ENCODE measurements around the gene ZMYND8.

Gene ZMYND8

DNA sequence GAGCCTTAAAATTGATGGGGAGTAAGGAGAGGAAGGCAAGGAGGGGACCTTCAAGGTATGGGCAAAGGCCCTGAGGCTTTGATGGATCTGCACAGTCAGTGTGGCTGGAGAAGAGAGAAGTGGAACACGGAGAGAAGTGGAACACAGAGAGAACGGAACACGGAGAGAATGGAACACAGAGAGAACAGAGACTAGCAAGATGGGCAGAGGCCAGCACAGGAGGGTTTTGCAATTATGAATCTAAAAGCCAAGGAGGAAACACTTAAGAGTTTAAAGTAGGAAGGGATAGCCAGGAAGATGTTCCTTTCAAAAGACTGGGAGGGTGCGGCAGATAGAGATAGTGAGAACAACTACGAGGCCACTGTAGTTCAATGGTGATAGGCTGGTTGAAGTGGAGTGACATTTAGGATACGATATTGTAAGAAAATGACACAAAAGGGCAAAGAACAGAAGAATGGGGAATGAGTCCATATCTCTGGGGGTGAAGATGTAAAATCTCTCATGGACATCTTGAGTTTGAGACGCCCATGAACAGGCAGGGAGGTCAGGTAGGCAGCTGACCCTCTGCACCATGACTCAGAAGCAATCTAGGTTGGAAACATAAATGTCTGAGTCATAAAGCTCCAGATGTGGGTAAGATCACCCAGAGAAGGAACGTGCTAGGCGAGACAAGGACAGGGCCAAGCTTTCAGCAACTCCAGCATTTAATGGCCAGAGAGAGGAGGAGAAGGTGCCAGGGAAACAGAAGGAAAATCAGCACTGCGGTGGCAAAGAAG is 25.4 kb downstream of the ZMYND8 start:
- no peak for DNase-seq

DNA sequence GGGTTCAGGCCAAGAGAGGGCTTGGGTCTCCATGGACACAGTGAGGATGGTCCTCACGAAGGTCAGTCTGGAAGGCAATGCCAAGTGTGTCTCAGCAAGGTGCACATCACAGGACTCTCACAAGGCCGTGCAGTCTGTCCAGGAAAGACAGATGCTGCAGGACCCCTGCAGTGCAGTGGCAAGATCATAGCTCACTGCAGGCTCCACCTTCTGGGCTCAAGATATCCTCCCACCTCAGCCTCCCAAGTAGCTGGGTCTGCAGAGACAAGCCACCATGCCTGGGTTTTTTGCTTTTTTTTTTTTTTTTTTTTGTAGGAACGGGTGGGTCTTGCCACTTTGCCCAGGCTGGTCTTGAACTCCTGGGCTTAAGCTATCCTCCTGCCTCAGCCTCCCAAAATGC is 26.4 kb downstream of the ZMYND8 start:
- DNase-seq: no peak

DNA sequence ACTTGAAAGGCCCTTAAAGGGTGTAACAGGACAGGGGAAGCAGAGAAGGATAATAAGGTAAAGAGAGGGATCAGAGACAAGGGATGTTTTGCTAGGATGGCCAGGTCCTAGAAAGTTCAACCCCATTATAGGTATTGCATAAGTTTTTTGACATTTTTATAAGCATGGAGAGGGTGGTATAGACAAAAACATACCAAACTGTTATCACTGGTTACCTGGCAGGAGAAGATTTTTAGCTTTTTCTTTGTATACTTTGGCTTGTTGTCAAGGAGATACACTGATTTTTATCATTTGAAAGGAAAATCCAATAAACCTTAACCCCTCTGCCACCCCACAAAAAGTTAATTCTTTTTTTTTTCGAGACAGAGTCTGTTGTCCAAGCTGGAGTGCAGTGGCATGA is 28.4 kb downstream of the ZMYND8 start:
- DNase-seq: no peak

DNA sequence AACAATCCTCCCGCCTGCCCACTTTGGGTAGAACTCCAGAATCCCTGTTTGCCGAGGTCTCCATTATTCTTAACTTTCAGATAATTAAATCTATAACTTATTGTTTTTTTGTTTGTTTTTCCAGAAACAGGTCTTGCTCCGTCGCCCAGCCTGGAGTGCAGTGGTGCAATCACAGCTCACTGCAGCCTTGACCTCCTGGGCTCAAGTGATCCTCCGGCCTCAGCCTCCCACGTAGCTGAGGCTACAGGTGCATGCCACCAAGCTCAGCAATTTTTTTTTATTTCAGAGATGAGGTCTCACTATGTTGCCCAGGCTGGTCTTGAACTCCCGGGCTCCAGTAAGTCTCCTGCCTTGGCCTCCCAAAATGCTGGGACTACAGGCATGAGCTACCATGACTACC is 28.8 kb downstream of the ZMYND8 start:
- no peak for DNase-seq

DNA sequence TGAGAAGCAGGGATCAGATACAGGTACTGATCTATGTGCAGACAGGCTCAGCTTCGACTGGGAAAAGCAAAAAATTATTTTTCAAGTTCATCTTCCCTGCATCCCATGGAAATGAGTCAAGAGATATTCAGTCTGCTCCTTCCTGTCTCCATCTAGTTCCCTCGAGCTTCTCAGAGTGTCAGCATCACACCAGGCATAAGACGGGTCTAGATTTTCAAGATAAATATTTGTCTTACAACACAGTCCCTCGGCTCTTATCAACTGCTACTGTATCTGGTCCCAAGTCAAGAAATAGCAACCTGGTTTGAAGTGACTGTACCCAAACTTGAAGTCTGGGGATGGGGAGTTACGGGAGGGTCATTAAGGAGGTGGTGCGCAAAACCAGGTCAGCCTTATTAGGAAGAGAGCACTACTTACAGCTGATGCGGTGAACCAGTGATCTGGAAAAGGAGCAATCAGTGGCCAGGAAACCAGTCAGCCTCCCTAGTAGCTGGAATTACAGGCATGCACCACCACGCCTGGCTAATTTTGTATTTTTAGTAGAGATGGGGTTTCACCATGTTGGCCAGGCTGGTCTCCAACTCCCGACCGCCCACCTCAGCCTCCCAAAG is 29.7 kb downstream of the ZMYND8 start:
- DNase-seq: no peak

DNA sequence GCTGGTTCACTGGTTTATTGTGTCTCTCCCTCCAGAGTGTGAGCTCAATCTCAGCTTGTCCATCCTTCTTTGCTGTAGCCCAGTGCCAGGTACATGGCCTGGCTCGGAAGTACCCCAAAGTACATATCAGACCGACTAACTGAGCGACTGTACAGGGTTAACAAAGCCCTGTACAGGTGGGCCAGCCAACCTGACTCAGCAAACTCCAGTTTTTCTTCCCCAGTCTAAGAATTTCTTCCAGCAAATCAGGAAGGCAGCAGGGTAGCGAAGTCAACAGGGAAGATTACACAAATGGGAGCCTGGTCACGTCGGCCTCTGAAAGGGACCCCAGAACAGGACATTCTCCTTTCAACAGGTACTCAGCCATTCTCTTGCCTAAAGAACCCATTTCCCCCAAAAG is 31.3 kb downstream of the ZMYND8 start:
- no peak for DNase-seq

DNA sequence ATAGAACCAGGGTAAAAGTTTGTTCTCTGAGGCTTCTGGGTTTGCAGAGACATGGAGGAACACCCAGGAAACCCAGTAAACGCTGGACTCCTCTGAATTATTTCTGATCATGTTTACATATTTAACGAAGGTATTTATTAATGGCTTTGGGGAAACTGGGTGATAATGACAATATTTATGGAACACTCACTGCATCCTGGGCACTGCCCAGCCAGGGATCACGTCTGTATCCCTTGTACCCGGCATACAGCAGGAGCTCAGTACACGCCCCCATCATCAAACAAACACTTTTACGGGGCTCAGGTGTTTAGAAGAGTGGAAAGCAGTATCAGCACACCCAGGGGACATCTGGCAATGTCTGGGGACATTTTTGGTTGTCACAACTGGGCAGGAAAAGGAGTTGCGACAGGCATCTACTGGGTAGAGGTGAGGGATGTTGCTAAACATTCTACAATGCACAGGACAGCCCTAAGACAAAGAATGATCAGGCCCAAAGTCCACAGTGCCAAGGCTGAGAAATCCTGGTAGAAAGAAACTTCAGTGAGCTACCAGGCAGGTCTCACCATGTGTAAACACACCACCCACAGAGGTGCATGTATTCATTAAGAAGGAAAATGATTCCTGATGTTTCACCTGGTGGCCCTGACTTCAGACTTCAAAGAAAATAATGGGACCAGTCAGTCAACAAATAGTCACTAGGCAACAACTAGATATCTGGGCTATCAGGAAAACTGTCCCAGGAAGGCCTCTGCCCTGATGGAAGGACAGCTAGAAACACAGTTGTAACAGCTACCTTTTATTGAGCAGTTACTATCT is 35.3 kb downstream of the ZMYND8 start:
- DNase-seq: peak; percentile 94

DNA sequence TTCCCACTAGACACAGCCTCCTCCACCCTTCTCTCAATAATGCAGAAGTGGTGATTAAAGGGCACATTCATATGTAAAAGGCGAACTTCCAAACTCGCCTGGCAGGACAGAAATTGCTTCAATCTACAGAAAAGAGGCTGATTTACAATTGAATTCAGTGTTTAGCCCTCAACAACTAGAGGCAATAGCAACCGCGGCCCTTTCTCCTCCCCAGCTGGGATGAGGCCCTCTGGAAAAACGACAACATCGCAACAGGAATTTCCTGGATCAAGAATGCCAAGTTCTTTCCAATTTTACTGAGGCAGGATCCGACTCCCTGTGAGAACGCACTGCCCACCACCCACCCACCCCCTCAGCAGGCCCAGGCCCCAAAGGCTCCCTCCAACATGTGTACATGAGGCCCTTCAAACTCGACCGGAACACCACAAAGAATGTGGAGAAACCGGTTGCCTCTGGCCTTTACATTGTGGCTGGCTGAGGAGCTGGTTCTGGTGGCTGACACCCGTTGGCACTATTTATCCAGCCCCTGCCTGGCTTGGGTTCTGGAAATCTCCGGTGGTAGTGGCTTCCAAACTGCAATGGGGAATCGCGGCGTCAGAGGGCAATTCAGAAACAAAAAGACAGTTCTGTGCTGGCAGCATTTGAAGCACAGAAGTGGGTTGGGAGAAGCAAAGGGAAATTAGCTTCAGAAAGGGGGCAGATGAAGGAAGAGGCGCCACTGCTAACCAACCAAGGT is 36.8 kb downstream of the ZMYND8 start:
- peak; percentile 95 for DNase-seq

DNA sequence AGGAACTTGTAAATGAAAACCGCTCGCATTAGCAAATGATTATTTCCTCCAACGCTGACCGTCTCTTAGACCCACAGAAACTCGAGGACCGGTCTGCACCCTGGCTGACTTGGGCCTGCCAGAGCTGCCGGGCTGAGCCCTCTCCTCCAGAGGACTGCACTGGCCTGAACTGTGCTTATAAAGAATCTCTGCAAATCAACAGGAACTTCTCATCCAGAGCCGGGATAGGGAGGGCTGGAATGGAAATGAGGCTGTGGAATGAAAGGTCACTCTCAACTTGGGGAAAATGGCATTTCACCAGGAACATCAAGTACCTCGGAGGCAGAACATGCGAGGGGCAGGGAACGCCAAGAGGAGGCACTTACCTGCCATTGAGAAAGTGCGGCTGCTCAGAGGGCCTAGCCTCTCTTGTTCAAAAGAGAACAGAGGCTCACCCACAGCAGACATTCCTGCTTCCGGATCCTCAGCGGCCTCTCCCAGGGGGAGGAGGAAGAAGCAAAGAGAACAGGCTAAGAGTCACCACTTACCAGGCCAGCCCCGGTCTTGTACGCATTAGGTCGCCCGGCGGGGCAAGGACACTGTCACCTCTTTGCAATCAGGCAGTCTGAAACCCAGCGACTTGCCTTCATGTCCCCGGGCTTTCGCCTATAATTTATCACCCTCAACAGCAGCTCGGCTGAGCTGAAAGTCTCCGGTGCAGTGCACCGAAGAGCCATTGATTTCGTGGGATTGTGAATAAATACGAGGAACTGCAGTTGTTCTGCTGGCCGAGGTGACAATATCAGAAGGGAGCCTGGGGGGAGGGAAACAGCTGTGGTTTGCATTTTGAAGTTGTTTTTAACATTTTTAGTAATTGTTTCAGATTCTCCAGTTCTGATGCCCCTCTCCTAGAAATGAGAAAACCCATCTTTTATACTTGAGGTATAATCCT is 37.6 kb downstream of the ZMYND8 start:
- peak; percentile 61 for DNase-seq

DNA sequence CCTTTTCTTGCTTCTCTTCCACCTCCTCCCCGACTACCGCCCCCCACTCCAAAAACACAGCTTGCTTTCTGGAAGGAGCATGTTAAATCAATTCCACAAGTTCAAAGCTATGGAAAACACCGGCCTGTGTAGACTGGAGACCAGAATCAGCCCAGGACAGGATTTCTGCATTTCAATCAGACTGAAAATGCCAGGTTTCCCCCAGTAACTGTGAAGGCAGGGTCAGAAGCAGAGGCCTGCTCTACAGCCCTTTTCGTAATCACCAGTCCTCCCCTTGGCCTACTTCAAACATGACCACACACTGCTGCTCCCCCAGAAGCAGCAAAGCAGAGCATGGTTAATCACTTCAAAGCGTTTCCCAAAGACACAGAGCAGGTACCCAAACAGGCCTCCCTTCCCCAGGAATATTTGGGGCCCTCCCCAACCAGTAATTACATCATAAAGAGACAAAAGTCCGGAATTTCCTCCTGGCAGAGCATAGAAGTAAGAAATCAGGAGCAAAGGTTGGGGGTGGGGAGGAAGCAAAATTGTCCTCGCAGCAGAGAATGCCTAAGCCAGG is 38.4 kb downstream of the ZMYND8 start:
- DNase-seq: no peak

DNA sequence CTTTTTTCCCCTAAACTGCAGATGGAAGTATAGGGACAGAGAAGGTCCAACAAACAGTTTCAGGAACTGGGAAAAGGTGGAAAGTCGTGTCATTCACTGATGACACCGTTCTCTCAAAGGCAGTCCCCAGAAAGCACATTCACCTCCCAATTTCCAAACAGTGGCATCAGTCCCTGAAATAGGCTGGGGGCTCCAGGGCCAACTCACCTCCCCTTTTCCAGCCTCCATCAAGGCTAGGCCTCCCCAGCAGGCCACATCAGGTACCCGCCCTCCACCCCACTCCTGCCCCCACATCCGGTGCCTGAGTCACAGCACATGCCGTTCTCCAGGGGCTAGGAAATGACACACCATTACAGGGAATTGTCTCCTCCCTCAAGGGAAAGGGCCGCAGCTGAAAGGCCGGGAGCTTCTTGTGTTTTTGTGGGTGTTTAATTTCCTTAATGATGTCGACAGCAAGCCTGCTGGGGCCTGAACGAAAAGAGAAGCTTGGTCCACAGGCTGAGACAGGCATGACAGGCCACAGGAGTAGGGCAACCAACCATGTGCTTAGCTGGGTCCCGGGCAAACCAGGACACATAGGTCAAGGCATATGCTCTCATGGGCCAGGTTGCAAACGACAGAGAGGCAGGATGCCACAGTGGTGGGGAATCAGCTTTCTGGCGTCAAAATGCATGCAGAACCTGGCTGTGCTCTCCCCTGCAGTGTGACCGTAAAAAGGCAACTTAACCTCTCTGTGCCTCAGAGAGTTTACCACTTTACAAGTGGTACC is 39.2 kb downstream of the ZMYND8 start:
- DNase-seq: peak; percentile 72

DNA sequence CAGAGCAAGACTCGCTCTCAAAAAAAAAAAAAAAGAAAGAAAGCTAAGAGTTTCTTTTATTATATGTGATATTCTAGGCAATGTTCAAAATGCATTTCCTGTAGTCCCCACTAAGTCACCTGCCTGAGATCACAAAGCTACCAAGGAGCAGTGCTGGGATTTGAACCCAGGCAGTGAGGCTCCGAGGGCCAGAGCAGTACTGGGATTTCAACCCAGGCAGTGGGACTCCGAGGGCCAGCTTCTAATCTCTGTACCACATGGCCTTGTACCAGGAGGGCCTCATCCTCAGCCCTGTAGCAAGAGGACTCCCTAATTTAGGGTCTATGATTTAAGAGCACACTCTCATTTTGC is 39.7 kb downstream of the ZMYND8 start:
- DNase-seq: no peak

DNA sequence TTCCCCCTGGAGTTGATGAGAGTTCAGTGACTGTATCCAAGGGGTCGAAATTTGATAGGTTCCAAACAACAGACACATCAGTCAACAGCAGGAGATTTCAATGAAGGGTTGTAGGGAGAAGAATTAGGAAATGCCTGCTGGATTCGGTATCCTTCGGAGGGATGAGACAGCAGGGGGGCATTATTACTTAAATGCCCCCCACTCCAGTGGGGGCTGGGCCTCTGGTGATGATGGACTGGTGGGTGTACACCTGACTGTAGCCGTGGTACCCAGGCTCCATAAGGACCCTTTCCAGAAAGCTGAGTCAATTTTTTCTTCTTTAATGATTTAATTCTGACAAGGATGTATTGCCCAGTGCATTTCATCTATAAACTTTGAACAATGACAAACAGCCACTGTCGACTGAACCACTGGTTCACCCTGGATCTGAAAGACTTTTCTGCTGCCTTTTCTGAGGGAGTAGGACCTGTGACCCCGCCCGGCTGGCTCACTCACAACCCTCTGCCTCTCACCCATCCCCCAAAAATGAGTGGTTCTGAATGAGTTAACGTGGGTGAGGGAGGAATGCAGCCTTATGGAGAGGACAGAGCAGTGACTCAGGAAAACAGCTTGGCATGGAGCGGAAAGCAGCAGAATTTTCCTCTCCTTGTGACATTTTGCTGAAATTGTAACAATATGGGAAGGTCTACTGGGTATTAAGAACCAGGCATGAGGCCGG is 41.0 kb downstream of the ZMYND8 start:
- peak; percentile 48 for DNase-seq

DNA sequence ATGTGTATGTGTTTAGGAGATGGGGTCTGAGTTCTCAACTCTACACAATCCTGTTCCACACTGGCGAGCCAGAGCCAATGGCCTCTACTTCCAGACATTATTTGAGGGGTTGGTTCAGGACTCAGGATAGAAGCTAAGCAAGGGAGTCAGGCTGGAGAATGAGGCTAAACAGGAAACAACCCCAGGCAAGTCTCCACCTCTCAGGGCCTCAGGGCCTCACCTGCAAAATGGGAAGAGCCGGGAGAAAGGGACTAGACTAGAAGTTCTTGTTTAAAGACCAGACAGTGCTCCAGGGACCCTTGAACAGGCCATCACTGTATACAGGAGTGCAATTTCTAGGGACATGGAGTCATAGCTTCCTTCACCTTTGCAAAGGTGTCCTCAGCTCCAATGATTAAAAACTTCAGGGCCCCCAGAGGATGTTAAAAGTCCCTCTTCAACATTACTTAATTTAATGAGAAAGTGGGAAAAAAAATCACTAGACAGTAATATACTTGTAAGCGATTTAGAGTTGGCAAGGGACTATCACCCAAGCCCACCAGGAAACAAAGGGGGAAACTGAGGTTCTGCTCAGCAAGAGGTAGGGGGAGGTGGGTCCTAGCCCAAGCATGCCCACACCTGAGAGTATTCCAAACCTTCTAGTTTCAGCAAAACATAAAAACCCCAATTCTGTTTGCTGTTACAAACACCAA is 41.7 kb downstream of the ZMYND8 start:
- no peak for DNase-seq

DNA sequence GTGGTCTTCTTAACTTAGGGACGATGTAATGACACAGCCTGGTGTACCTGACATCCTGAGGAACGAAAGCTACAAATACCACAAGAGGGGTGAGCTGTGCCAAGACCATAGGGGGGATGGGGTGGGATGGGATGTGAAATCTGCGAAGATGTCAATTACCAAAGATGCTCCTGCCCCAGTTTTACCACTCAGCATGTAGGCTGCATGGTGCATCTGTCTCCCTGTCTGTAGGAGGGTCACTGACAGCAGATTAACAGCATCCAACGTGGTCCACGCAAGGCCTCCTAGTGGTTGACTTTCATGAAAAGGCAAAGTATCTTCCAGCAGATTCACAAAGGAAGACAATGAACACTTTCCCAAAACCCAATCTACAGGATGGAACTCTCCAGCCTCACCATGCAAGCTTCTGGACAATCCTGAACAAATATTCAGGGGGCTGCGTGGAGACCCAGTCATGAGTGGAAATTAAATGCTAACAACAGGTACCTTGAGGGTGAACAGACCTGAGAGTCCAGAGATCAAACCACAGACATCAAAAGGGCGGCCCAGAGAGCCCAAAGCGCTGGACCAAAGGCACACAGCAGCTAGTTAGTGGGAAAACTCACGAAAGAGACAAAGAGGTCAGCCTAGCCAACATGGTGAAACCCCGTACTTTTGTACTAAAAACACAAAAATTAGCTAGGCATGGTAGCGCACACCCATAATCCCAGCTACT is 44.4 kb downstream of the ZMYND8 start:
- no peak for DNase-seq

DNA sequence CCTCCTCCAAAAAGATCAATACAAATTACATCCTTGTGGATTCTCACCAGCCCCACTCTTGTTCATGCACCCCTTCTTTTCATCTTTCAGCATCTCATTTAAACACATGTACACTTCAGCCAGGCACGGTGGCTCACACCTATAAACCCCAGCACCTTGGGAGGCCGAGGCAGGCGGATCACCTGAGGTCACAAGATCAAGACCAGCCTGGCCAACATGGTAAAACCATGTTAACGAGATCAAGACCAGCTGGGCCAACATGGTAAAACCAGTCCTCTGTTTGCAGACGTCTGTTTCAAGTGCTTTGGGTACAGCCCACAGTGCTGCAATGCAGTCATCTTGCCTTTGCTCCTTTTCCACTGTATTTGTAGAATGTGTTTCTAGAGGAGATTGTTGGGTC is 45.3 kb downstream of the ZMYND8 start:
- no peak for DNase-seq

DNA sequence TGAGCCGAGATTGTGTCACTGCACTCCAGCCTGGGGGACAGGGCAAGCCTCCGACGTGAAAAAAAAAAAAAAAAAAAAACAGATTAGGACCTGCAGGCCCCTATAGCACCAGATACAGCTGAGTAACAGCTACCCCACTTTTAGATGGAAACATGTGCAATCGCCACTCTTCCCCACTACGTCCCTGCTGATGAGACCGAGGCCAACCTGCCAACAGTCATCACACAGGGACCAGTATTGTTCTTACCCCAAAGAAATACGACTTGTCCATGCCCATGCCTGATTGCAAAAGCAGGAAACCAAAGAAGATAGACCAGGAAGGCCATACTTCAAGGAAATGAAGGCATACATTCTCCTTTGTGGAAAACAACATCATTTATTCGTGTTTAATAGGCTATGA is 45.8 kb downstream of the ZMYND8 start:
- no peak for DNase-seq

DNA sequence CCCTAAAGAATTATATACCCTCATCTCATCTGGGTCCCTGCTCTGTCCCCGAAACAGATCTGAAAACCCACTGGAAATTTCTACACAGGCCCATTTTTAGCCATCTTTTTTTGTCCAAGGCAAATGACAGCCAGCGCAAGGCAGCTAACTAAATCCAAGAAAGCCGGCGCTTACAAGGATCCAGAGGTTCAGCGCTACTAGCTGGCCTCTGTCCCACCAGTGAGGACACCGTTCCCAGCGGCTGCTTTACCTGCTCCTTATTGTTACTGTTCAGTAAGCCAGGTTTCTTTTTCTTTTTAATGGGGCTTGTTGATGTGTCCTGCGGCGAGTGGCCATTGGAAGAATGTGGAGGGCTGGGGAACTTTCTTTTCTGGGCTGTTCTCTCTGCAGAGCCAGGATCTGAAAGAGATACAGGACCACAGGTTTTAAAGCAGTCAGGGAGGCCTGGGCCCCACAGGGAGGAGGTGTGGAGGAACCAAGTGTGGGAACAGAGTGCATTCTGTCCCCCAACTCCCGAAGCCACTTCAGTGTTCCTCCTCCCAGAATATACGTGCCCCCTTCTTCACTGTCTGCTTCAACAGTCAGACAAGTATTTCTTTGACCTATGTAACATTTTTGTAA is 46.6 kb downstream of the ZMYND8 start:
- no peak for DNase-seq

DNA sequence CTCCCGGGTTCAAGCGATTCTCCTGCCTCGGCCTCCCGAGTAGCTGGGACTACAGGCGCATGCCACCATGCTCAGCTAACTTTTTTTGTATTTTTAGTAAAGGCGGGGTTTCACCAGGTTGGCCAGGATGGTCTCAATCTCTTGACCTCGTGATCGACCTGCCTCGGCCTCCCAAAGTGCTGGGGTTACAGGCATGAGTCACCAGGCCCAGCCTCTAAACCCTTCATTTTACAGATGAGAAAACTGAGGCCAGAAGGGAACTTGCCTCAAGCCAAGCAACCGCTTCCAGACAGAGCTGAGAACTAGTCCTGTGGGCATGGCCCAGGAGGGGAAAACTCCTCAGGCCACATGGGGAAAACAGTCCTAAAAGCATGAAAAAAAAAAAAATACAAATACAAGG is 47.1 kb downstream of the ZMYND8 start:
- no peak for DNase-seq

Data from NCI-H510A treated with DMSO at 0.1 percent for 48 hours (cell line).